HL-60 (cell line): ENCODE data around the gene RPL10.
A peak's percentile ranks its signal among the peaks of the same experiment; 100 is the strongest.

Source experiments
- DNase-seq, 2 experiments: peaks; one replicate each; pipeline ENCODE4 v3.0.0-alpha.2; 2010 to 2020; ENCODE audit warnings: low read depth in 1 of 2, low spot score in 1 of 2
- H3K27ac ChIP-seq: fragments of 250-450 bp; sonication (Bioruptor Pico); replicated peaks from 2 replicates; pipeline ENCODE4 v1.5.1; 2020; ENCODE audit warnings: mild to moderate bottlenecking, moderate library complexity
- H3K27me3 ChIP-seq: fragments of 250-450 bp; sonication (Bioruptor Pico); 2 replicates; pipeline ENCODE4 v1.5.1; 2021; ENCODE audit warnings: mild to moderate bottlenecking, moderate library complexity; ENCODE audit not compliant: insufficient read depth, poor library complexity, severe bottlenecking
- H3K4me3 ChIP-seq: replicated peaks from 2 replicates; pipeline ENCODE4 v1.5.1; 2011; ENCODE audit warnings: mild to moderate bottlenecking, control low read depth, low read length; ENCODE audit not compliant: insufficient read depth
- CTCF ChIP-seq: IDR thresholded peaks from one replicate; pipeline ENCODE4 v1.5.1; 2011; ENCODE audit warnings: low read length, control low read depth, inconsistent platforms; ENCODE audit not compliant: insufficient read depth
- GABPA ChIP-seq: IDR thresholded peaks from 2 replicates; pipeline ENCODE4 v1.6.1; 2012; ENCODE audit warnings: low read depth
- POLR2AphosphoS5 ChIP-seq: IDR thresholded peaks from 2 replicates; pipeline ENCODE4 v1.6.1; 2012; ENCODE audit warnings: low read depth
- REST ChIP-seq: IDR thresholded peaks from 2 replicates; pipeline ENCODE4 v1.6.1; 2012; ENCODE audit warnings: low read depth; ENCODE audit not compliant: insufficient replicate concordance
- SPI1 ChIP-seq: IDR thresholded peaks from 2 replicates; pipeline ENCODE4 v1.6.1; 2012; ENCODE audit warnings: low read depth, mild to moderate bottlenecking, borderline replicate concordance

Gene RPL10

DNA sequence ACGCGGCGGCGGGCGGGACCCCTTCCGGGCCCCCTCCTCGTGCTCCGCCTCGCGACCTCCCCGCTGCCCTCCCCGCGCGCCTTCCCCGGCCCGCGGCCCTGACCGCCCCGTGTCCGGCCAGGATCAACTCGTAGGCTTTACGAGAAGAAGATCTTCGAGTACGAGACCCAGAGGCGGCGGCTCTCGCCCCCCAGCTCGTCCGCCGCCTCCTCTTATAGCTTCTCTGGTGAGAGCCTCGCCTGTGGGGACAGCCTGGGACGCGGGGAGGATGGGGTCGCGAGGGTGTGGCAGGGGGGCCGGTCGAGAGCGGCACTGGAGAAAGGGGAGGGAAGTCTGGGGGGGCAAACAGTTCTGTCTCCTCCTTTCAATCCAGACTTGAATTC, 18.6 kb upstream of the RPL10 start:
- Histone ChIP-seq H3K27me3 (no peaks in the 10 kb centered on the region), H3K27ac (peak overlapping the region; percentile 86), H3K4me3 (peak overlapping the region; percentile 56)
- TF ChIP-seq SPI1 (no peak), POLR2AphosphoS5 (no peak), REST (no peak), CTCF (no peak), GABPA (no peak)
- DNase-seq: no peak

DNA sequence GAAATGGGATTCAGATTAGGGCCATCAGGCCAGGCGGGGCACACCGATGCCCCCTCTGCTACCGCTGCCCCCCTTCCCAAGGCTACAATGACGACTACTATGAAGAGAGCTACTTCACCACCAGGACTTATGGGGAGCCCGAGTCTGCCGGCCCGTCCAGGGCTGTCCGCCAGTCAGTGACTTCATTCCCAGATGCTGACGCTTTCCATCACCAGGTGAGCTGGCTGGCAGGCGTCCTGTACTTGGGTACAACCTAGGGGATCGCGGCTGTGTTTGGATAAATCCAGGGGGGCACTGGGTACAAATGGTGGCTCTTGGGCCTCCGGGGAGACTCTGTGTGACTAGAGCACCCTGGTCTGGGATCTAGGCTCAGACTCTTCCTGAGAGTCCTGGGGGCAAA, 18.0 kb upstream of the RPL10 start:
- TF ChIP-seq POLR2AphosphoS5 (no peak), CTCF (no peak), SPI1 (no peak), GABPA (no peak), REST (no peak)
- Histone ChIP-seq H3K4me3 (peak overlapping the region; percentile 56), H3K27ac (peak overlapping the region; percentile 86), H3K27me3 (no peaks in the 10 kb centered on the region)
- DNase-seq: no peak

DNA sequence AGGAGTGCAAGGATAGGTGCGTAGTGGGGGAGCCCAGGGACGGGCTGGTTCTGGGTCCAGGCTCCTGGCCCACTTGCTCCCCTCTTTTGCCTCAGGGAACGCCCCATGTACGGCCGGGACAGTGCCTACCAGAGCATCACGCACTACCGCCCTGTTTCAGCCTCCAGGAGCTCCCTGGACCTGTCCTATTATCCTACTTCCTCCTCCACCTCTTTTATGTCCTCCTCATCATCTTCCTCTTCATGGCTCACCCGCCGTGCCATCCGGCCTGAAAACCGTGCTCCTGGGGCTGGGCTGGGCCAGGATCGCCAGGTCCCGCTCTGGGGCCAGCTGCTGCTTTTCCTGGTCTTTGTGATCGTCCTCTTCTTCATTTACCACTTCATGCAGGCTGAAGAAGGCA, 17.4 kb upstream of the RPL10 start:
- DNase-seq: no peak
- no peak overlapping the region for H3K27ac ChIP-seq
- H3K4me3 ChIP-seq: no peak overlapping the region
- no peaks in the 10 kb centered on the region for H3K27me3 ChIP-seq
- TF ChIP-seq GABPA (no peak), REST (no peak), SPI1 (no peak), CTCF (no peak), POLR2AphosphoS5 (no peak)
